PC-3 (cell line): ENCODE results near the gene MLLT10.
"Not testable (repeated sequence)": the region's sequence is repeated elsewhere in the genome, so short reads cannot be mapped to it uniquely, and the experiment has no call there.

Source experiments
- EZH2 ChIP-seq: fragments of 300-600 bp; sonication (generic); IDR thresholded peaks from one replicate; pipeline ENCODE4 v1.6.1; 2017; ENCODE audit warnings: antibody characterized with exemption, mild to moderate bottlenecking, low read length; ENCODE audit not compliant: unreplicated experiment
- TF ChIP-seq, protein P1 (sequence below): fragments of 300-600 bp; sonication (generic); conservative IDR thresholded peaks from 2 replicates; pipeline ENCODE4 v1.5.1; 2017; ENCODE audit warnings: antibody characterized with exemption, low read depth, mild to moderate bottlenecking, low read length

DNA sequence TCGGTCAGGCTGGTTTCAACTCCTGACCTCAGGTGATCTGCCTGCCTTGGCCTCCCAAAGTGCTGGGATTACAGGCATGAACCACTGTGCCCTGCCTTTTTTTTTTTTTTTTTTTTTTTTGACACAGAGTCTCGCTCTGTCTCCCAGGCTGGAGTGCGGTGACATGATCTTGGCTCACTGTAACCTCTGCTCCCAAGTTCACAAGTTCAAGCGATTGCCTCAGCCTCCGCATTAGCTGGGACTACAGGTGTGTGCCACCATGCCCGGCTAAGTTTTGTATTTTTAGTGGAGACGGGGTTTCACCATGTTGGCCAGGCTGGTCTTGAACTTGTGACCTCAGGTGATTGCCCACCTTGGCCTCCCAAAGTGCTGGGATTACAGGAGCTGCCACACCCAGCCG lies 94.6 kb downstream of the MLLT10 start:
- TF ChIP-seq, protein P1, sequence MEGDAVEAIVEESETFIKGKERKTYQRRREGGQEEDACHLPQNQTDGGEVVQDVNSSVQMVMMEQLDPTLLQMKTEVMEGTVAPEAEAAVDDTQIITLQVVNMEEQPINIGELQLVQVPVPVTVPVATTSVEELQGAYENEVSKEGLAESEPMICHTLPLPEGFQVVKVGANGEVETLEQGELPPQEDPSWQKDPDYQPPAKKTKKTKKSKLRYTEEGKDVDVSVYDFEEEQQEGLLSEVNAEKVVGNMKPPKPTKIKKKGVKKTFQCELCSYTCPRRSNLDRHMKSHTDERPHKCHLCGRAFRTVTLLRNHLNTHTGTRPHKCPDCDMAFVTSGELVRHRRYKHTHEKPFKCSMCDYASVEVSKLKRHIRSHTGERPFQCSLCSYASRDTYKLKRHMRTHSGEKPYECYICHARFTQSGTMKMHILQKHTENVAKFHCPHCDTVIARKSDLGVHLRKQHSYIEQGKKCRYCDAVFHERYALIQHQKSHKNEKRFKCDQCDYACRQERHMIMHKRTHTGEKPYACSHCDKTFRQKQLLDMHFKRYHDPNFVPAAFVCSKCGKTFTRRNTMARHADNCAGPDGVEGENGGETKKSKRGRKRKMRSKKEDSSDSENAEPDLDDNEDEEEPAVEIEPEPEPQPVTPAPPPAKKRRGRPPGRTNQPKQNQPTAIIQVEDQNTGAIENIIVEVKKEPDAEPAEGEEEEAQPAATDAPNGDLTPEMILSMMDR = not testable (repeated sequence)
- not testable (repeated sequence) for TF ChIP-seq EZH2
